Muscle layer of duodenum (tissue), 2 donors: ENCODE measurements around the gene ARAP1.

Experiments
- H3K27ac ChIP-seq: one replicate; pipeline ENCODE4 v1.7.0; 2013; ENCODE audit warnings: mild to moderate bottlenecking, low read length
- H3K27me3 ChIP-seq: one replicate; pipeline ENCODE4 v1.7.0; 2013; ENCODE audit warnings: low read depth, mild to moderate bottlenecking, control low read depth, low read length
- H3K36me3 ChIP-seq, 2 donors: one replicate each; pipeline ENCODE4 v1.7.0; 2013; ENCODE audit warnings: low read length in 2 of 2, control low read depth in 1 of 2, mild to moderate bottlenecking in 1 of 2; ENCODE audit not compliant: insufficient read depth in 2 of 2, control insufficient read depth in 1 of 2
- H3K4me1 ChIP-seq, 2 donors: one replicate each; pipeline ENCODE4 v1.7.0; 2013; ENCODE audit warnings: low read length in 2 of 2, mild to moderate bottlenecking in 2 of 2, control low read depth in 1 of 2, moderate library complexity in 1 of 2; ENCODE audit not compliant: insufficient read depth in 2 of 2, control insufficient read depth in 1 of 2
- H3K4me3 ChIP-seq, 2 donors: one replicate each; pipeline ENCODE4 v1.7.0; 2013; ENCODE audit warnings: low read length in 2 of 2, low read depth in 1 of 2, mild to moderate bottlenecking in 1 of 2
- H3K9me3 ChIP-seq, 2 donors: one replicate each; pipeline ENCODE4 v1.7.0; 2013; ENCODE audit warnings: low read length in 2 of 2, control low read depth in 1 of 2, mild to moderate bottlenecking in 1 of 2; ENCODE audit not compliant: control insufficient read depth in 1 of 2
- donor health status: healthy.

ARAP1 gene

GRCh38 chr11:72672597-72673238, 79.5 kb downstream of the ARAP1 start:
- Histone ChIP-seq H3K27me3 (peaks cover 41% of the 10 kb centered on the region), H3K4me1 (no peaks in the 10 kb centered on the region), H3K9me3 (peaks cover under 1% of the 10 kb centered on the region in 2 donors), H3K4me3 (no peak overlapping the region), H3K27ac (no peak overlapping the region), H3K36me3 (no peaks in the 10 kb centered on the region)

GRCh38 chr11:72671152-72672099, 80.8 kb downstream of the ARAP1 start:
- no peak overlapping the region for H3K27ac ChIP-seq
- peaks cover 37% of the 10 kb centered on the region for H3K27me3 ChIP-seq
- H3K4me1 ChIP-seq = no peaks in the 10 kb centered on the region
- no peak overlapping the region for H3K4me3 ChIP-seq
- no peaks in the 10 kb centered on the region for H3K36me3 ChIP-seq
- peaks cover 6% of the 10 kb centered on the region in 2 donors for H3K9me3 ChIP-seq

- no peak overlapping the region for H3K4me3 ChIP-seq
- H3K27me3 ChIP-seq = peaks cover 28% of the 10 kb centered on the region
- peaks cover 6% of the 10 kb centered on the region in 2 donors for H3K9me3 ChIP-seq
- no peak overlapping the region for H3K27ac ChIP-seq
- H3K4me1 ChIP-seq = no peaks in the 10 kb centered on the region
- no peaks in the 10 kb centered on the region for H3K36me3 ChIP-seq
Observed at GRCh38 chr11:72670041-72670440, 82.2 kb downstream of the ARAP1 start.

GRCh38 chr11:72669527-72669926, 82.7 kb downstream of the ARAP1 start:
- H3K27ac ChIP-seq = no peak overlapping the region
- H3K4me3 ChIP-seq = no peak overlapping the region
- no peaks in the 10 kb centered on the region for H3K36me3 ChIP-seq
- peaks cover 23% of the 10 kb centered on the region for H3K27me3 ChIP-seq
- no peaks in the 10 kb centered on the region for H3K4me1 ChIP-seq
- peaks cover 6% of the 10 kb centered on the region in 2 donors for H3K9me3 ChIP-seq

- Histone ChIP-seq H3K9me3 (peaks cover 6% of the 10 kb centered on the region in 2 donors), H3K27me3 (peaks cover 17% of the 10 kb centered on the region), H3K36me3 (no peaks in the 10 kb centered on the region), H3K4me1 (no peaks in the 10 kb centered on the region), H3K4me3 (no peak overlapping the region), H3K27ac (no peak overlapping the region)
Observed at GRCh38 chr11:72668629-72669347, 83.4 kb downstream of the ARAP1 start.

- no peaks in the 10 kb centered on the region for H3K36me3 ChIP-seq
- no peaks in the 10 kb centered on the region for H3K27me3 ChIP-seq
- no peak overlapping the region for H3K27ac ChIP-seq
- H3K4me3 ChIP-seq = no peak overlapping the region
- peaks cover 6% of the 10 kb centered on the region in 2 donors for H3K9me3 ChIP-seq
- H3K4me1 ChIP-seq = no peaks in the 10 kb centered on the region
Observed at GRCh38 chr11:72665911-72666472, 86.2 kb downstream of the ARAP1 start.

- Histone ChIP-seq H3K4me1 (no peaks in the 10 kb centered on the region), H3K27ac (no peak overlapping the region), H3K4me3 (no peak overlapping the region), H3K27me3 (no peaks in the 10 kb centered on the region), H3K36me3 (no peaks in the 10 kb centered on the region), H3K9me3 (no peaks in the 10 kb centered on the region)
Observed at GRCh38 chr11:72662036-72662435, 90.2 kb downstream of the ARAP1 start.

- no peaks in the 10 kb centered on the region for H3K36me3 ChIP-seq
- no peaks in the 10 kb centered on the region for H3K4me1 ChIP-seq
- H3K27ac ChIP-seq = no peak overlapping the region
- no peaks in the 10 kb centered on the region for H3K9me3 ChIP-seq
- no peak overlapping the region for H3K4me3 ChIP-seq
- H3K27me3 ChIP-seq = no peaks in the 10 kb centered on the region
Observed at GRCh38 chr11:72661486-72661885, 90.7 kb downstream of the ARAP1 start.

- no peaks in the 10 kb centered on the region for H3K9me3 ChIP-seq
- no peaks in the 10 kb centered on the region for H3K4me1 ChIP-seq
- no peaks in the 10 kb centered on the region for H3K36me3 ChIP-seq
- H3K27ac ChIP-seq = no peak overlapping the region
- H3K27me3 ChIP-seq = no peaks in the 10 kb centered on the region
- H3K4me3 ChIP-seq = no peak overlapping the region
Observed at GRCh38 chr11:72658989-72659640, 93.1 kb downstream of the ARAP1 start.

GRCh38 chr11:72657411-72658100, 94.7 kb downstream of the ARAP1 start:
- H3K36me3 ChIP-seq = no peaks in the 10 kb centered on the region
- no peak overlapping the region for H3K4me3 ChIP-seq
- no peaks in the 10 kb centered on the region for H3K27me3 ChIP-seq
- H3K9me3 ChIP-seq = no peaks in the 10 kb centered on the region
- no peak overlapping the region for H3K27ac ChIP-seq
- H3K4me1 ChIP-seq = no peaks in the 10 kb centered on the region
